ENCODE data around the gene CNTROB. TPM values are rescaled to one million over a fixed set of nuclear protein-coding genes. Genes with fewer than 3 reads are reported as not detected.

CNTROB gene
- total RNA-seq, 2 donors from 2014 or later: 14.0 to 27.0 TPM

DNA sequence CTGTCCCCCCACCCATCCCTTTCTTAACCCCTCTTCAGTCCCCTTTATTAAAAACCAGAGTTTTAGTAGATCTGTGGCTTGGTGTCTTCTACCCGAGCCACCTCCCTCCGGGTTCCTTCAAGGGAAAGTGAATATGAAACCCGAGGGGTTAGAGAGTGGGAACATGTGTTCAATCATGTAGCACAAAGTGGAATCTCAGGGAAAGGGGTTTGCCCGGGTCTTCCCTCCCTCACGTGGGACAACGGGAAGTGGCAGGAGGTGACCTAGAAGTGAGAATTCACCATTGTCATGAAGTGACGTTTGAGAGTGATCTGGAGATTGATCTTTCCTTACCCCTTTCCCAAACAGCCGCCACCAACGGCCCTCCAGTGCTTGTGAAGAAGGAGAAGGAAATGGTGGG, 20.9 kb upstream of the CNTROB start:
- intact Hi-C loops (cut with DNase I): loop anchor here (5.0 kb wide), 1 partner anchor 76 kb away; no protein-coding TSS in a partner anchor
- 72 to 76% methylated on average over 9 of the region's 9 CpGs for WGBS, 2 donors

DNA sequence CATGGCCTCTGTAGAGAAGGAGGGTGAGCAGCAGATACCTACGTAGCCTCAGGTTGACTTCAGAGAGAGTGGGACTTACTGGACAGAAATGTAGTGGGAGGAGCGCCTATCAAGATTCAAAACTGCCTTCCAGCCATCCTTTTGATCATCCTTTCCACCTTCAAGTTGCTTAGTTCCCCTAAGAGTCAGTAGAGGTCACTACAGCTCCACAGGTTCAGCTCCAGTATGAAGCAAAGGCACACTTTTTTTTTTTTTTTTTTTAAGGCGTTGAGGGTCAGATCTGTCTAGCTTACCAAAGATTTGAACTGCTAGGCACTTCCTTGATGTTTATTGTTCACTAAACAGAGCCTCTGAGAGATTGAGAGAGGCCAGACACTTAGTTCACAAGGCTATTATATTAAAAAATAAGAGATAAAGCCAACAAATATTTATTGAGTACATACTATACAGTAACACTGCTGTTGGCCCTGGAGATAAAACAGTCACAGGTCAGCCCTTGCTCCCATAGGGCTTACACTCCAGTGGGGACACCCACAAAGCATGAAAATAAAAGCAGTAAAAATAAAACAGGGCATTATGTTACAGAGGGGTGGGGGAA, 19.0 kb upstream of the CNTROB start:
- TF ChIP-seq, protein P1, sequence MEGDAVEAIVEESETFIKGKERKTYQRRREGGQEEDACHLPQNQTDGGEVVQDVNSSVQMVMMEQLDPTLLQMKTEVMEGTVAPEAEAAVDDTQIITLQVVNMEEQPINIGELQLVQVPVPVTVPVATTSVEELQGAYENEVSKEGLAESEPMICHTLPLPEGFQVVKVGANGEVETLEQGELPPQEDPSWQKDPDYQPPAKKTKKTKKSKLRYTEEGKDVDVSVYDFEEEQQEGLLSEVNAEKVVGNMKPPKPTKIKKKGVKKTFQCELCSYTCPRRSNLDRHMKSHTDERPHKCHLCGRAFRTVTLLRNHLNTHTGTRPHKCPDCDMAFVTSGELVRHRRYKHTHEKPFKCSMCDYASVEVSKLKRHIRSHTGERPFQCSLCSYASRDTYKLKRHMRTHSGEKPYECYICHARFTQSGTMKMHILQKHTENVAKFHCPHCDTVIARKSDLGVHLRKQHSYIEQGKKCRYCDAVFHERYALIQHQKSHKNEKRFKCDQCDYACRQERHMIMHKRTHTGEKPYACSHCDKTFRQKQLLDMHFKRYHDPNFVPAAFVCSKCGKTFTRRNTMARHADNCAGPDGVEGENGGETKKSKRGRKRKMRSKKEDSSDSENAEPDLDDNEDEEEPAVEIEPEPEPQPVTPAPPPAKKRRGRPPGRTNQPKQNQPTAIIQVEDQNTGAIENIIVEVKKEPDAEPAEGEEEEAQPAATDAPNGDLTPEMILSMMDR (IDR thresholded peaks at IDR 0.05): peak; percentile 38 to 93 (median 83)
- no peak for TF ChIP-seq POLR2A (IDR thresholded peaks at IDR 0.05)
- 30 to 48% methylated on average over 3 of the region's 3 CpGs for WGBS, 2 donors
- H3K4me1 ChIP-seq: peaks cover 23% of the 10 kb centered on the region
- no peak overlapping the region for H3K4me3 ChIP-seq
- peaks cover 0 to 14% of the 10 kb centered on the region in 2 donors for H3K36me3 ChIP-seq (replicated peaks in 1 of 2; ENCODE audit: insufficient read depth in 1 of 2, low read depth in 2 of 2)
- ATAC-seq (peak; percentile 34), DNase-seq (peak in 3 of 4 donors; percentile 40 to 74 (median 45))
- no peaks in the 10 kb centered on the region for H3K27me3 ChIP-seq
- H3K27ac ChIP-seq: peak overlapping the region in 1 of 4 donors; percentile 32
- intact Hi-C loops (cut with DNase I): loop anchor here (5.0 kb wide), 1 partner anchor 74 kb away; no protein-coding TSS in a partner anchor
- no peaks in the 10 kb centered on the region for H3K9me3 ChIP-seq

More for the DNA sequence above, 20.9 kb upstream of the CNTROB start:
- TF ChIP-seq POLR2A (IDR thresholded peaks at IDR 0.05): no peak
- TF ChIP-seq, protein P1 (IDR thresholded peaks at IDR 0.05): no peak
- Histone ChIP-seq H3K9me3 (no peaks in the 10 kb centered on the region), H3K4me1 (peaks cover 15% of the 10 kb centered on the region), H3K4me3 (no peak overlapping the region), H3K27ac (no peak overlapping the region), H3K36me3 (replicated peaks in 1 of 2; ENCODE audit: insufficient read depth in 1 of 2, low read depth in 2 of 2) (peaks cover 0 to 28% of the 10 kb centered on the region in 2 donors), H3K27me3 (no peaks in the 10 kb centered on the region)
- DNase-seq: no peak
- ATAC-seq: no peak

DNA sequence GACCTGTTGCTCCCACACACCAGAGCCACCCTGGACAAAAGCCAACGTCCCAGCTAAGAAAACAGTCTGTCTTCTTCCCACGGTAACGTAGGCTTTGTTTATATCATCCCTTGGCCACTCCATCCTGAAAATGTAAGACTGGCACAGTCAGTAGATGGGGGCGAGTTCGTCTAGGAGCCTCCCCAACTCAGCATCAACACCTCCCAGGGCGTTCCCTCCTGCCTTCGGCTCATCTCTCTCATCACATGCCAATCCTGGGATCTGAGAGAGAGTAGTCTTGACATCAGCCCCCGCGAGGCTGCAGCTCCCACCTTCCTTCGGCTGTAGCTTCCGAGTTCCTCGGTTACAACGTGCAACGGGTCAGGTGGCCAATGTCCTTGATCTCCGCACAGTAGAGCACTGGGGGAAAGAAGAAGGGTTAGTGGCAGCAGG, 16.8 kb upstream of the CNTROB start:
- TF ChIP-seq, protein P1 (IDR thresholded peaks at IDR 0.05): no peak
- no peak for TF ChIP-seq POLR2A (IDR thresholded peaks at IDR 0.05)
- Histone ChIP-seq H3K27me3 (no peaks in the 10 kb centered on the region), H3K9me3 (no peaks in the 10 kb centered on the region), H3K27ac (peak overlapping the region; percentile 76 to 90 (median 83)), H3K4me1 (peaks cover 23% of the 10 kb centered on the region), H3K4me3 (peak overlapping the region in 1 of 2 donors; percentile 25), H3K36me3 (replicated peaks in 1 of 2; ENCODE audit: insufficient read depth in 1 of 2, low read depth in 2 of 2) (peaks cover 0 to 4% of the 10 kb centered on the region in 2 donors)
- DNase-seq: peak; percentile 56 to 74 (median 64)
- intact Hi-C loops (cut with DNase I): no loop called here
- 1 to 2% methylated on average over 7 to 15 of the region's 15 CpGs for WGBS, 2 donors
- peak; percentile 56 for ATAC-seq

GRCh38 chr17:7915611-7916384, 16.2 kb upstream of the CNTROB start, which contains the start of gene RNF227:
Gene RNF227, minus strand, starts transcription at chr17:7916289. Its CDS starts 94 bp downstream, at chr17:7916195.
- Histone ChIP-seq H3K36me3 (replicated peaks in 1 of 2; ENCODE audit: insufficient read depth in 1 of 2, low read depth in 2 of 2) (no peaks in the 10 kb centered on the region), H3K27ac (peak within 1 kb of the TSS; percentile 76 to 90 (median 83)), H3K9me3 (no peaks in the 10 kb centered on the region), H3K4me3 (peak within 1 kb of the TSS; percentile 19 to 25), H3K27me3 (no peaks in the 10 kb centered on the region), H3K4me1 (peaks cover 23% of the 10 kb centered on the region)
- ATAC-seq: peak; percentile 88
- peak; percentile 88 to 93 (median 90) for DNase-seq
- intact Hi-C loops (cut with DNase I): no loop called here
- TF ChIP-seq, protein P1 (IDR thresholded peaks at IDR 0.05): peak in 1 of 7 experiments; percentile 19
- TF ChIP-seq POLR2A (IDR thresholded peaks at IDR 0.05): peak in 2 of 3 donors; percentile 55 to 57
- WGBS, 2 donors: 0 to 1% methylated on average over 26 to 100 of the region's 100 CpGs

All from body of pancreas (tissue), 4 donors.